ENCODE data around the gene TRIM46.
"Not testable (repeated sequence)": the region's sequence is repeated elsewhere in the genome, so short reads cannot be mapped to it uniquely, and the experiment has no call there.

The TRIM46 gene

GRCh38 chr1:155166471-155167165, 7.0 kb upstream of the TRIM46 start:
- 0 out of 2 replicates have a peak overlapping the region, but pooled peaks have one; percentile 1 for H3K4me3 ChIP-seq (replicated peaks; ENCODE audit: insufficient read depth, low read length)

GRCh38 chr1:155167166-155168104, 6.2 kb upstream of the TRIM46 start:
- peak overlapping the region; percentile 52; the same call in 1 of the 2 replicates for H3K27ac ChIP-seq (replicated peaks)
- peak; percentile 5; the same call in 1 of the 2 replicates for TF ChIP-seq GABPA (IDR thresholded peaks at IDR 0.05; ENCODE audit: low read depth)
- TF ChIP-seq POLR2AphosphoS5 (IDR thresholded peaks at IDR 0.05; ENCODE audit: low read depth): no peak
- TF ChIP-seq, protein P1, sequence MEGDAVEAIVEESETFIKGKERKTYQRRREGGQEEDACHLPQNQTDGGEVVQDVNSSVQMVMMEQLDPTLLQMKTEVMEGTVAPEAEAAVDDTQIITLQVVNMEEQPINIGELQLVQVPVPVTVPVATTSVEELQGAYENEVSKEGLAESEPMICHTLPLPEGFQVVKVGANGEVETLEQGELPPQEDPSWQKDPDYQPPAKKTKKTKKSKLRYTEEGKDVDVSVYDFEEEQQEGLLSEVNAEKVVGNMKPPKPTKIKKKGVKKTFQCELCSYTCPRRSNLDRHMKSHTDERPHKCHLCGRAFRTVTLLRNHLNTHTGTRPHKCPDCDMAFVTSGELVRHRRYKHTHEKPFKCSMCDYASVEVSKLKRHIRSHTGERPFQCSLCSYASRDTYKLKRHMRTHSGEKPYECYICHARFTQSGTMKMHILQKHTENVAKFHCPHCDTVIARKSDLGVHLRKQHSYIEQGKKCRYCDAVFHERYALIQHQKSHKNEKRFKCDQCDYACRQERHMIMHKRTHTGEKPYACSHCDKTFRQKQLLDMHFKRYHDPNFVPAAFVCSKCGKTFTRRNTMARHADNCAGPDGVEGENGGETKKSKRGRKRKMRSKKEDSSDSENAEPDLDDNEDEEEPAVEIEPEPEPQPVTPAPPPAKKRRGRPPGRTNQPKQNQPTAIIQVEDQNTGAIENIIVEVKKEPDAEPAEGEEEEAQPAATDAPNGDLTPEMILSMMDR (IDR thresholded peaks at IDR 0.05; ENCODE audit: insufficient read depth, low read length): peak; percentile 81
- no peak for TF ChIP-seq REST (IDR thresholded peaks at IDR 0.05; ENCODE audit: insufficient replicate concordance, low read depth)
- H3K4me3 ChIP-seq (replicated peaks; ENCODE audit: insufficient read depth, low read length): no peak overlapping the region
- DNase-seq (ENCODE audit: low read depth in 1 of 2, low spot score in 1 of 2): peak; percentile 83 to 92
- no peaks in the 10 kb centered on the region for H3K27me3 ChIP-seq (ENCODE audit: insufficient read depth, poor library complexity, severe bottlenecking)

More at GRCh38 chr1:155166471-155167165, 7.0 kb upstream of the TRIM46 start:
- TF ChIP-seq SPI1 (IDR thresholded peaks at IDR 0.05; ENCODE audit: borderline replicate concordance, low read depth) (peak; percentile 3; the same call in 1 of the 2 replicates), POLR2AphosphoS5 (IDR thresholded peaks at IDR 0.05; ENCODE audit: low read depth) (peak; percentile 99), GABPA (IDR thresholded peaks at IDR 0.05; ENCODE audit: low read depth) (peak; percentile 22; the same call in 1 of the 2 replicates), REST (IDR thresholded peaks at IDR 0.05; ENCODE audit: insufficient replicate concordance, low read depth) (peak; percentile 17)
- TF ChIP-seq, protein P1 (IDR thresholded peaks at IDR 0.05; ENCODE audit: insufficient read depth, low read length): no peak
- no peaks in the 10 kb centered on the region for H3K27me3 ChIP-seq (ENCODE audit: insufficient read depth, poor library complexity, severe bottlenecking)
- H3K27ac ChIP-seq (replicated peaks): peak overlapping the region; percentile 52
- peak in 1 of 2 experiments; percentile 90 for DNase-seq (ENCODE audit: low read depth in 1 of 2, low spot score in 1 of 2)

DNA sequence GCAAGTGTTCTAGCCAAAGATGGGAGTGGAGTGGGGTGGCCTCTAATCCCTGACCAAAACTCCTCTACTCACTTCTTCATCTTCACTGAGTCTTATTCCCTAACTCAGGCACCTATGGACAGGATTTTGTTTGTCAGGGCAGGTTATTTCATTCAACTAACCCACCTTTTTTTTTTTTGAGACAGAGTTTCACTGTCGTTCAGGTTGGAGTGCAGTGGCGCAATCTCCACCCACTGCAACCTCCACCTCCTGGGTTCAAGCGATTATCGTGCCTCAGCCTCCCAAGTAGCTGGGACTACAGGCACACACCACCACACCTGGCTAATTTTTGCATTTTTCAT, 5.6 kb upstream of the TRIM46 start:
- H3K27ac ChIP-seq (replicated peaks); DNase-seq (ENCODE audit: low read depth in 1 of 2, low spot score in 1 of 2); H3K4me3 ChIP-seq (replicated peaks; ENCODE audit: insufficient read depth, low read length); H3K27me3 ChIP-seq (ENCODE audit: insufficient read depth, poor library complexity, severe bottlenecking): not testable (repeated sequence)
